ENCODE measurements around the gene SECISBP2.
"Not testable (repeated sequence)": the region's sequence is repeated elsewhere in the genome, so short reads cannot be mapped to it uniquely, and the experiment has no call there.

The SECISBP2 gene, protein sequence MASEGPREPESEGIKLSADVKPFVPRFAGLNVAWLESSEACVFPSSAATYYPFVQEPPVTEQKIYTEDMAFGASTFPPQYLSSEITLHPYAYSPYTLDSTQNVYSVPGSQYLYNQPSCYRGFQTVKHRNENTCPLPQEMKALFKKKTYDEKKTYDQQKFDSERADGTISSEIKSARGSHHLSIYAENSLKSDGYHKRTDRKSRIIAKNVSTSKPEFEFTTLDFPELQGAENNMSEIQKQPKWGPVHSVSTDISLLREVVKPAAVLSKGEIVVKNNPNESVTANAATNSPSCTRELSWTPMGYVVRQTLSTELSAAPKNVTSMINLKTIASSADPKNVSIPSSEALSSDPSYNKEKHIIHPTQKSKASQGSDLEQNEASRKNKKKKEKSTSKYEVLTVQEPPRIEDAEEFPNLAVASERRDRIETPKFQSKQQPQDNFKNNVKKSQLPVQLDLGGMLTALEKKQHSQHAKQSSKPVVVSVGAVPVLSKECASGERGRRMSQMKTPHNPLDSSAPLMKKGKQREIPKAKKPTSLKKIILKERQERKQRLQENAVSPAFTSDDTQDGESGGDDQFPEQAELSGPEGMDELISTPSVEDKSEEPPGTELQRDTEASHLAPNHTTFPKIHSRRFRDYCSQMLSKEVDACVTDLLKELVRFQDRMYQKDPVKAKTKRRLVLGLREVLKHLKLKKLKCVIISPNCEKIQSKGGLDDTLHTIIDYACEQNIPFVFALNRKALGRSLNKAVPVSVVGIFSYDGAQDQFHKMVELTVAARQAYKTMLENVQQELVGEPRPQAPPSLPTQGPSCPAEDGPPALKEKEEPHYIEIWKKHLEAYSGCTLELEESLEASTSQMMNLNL

GRCh38 chr9:89318123-89319014 lies at the start of gene SECISBP2:
TSS of gene SECISBP2 (plus strand) at chr9:89318500. CDS start at chr9:89318577, 77 bp downstream.
- peak; percentile 99 for DNase-seq

GRCh38 chr9:89273528-89274279 lies 44.6 kb upstream of the SECISBP2 start:
- no peak for DNase-seq

GRCh38 chr9:89274838-89275237 lies 43.5 kb upstream of the SECISBP2 start:
- no peak for DNase-seq

- not testable (repeated sequence) for DNase-seq
These were observed 42.3 kb upstream of the SECISBP2 start for GRCh38 chr9:89276040-89276439.

DNA sequence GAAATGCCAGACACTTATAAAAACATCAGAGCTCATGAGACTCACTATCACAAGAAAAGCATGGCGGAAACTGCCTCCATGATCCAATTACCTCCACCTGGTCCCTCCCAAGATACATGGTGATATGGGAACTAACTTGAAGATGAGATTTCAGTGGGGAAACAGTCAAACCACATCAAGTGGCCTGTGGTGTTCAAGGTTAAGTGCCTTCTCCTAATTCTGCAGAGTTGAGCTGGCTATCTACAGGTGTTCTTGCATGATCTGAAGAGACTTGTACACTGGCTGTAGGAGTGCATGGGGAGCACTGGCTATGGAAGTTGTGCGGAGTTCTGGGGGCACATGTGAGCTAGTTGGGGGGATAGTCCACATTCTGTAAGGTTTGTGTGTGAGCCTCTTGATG lies 41.3 kb upstream of the SECISBP2 start:
- no peak for DNase-seq

GRCh38 chr9:89277454-89277853 lies 40.8 kb upstream of the SECISBP2 start:
- no peak for DNase-seq

- no peak for DNase-seq
These were observed 39.7 kb upstream of the SECISBP2 start for GRCh38 chr9:89278551-89278950.

GRCh38 chr9:89278997-89279739 lies 39.1 kb upstream of the SECISBP2 start:
- DNase-seq = no peak

DNA sequence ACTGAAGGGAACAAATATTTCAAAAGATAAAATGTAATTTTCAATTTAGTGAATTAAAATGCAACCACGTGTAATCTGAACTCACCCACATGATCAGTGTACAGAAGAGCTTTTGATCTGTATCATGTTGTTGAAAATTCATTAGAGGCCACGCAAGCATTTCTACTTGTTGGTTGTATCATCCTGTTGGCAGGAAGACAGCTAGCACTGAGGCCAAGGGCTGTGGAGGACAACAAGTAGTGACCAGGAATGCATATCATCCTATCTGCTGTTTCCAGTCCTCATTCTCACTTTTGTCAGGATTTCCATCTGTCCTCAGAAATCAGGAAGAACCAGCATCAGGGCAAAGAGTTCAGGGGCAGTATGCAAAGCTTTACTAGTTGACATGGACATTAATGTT lies 37.2 kb upstream of the SECISBP2 start:
- DNase-seq = no peak

DNA sequence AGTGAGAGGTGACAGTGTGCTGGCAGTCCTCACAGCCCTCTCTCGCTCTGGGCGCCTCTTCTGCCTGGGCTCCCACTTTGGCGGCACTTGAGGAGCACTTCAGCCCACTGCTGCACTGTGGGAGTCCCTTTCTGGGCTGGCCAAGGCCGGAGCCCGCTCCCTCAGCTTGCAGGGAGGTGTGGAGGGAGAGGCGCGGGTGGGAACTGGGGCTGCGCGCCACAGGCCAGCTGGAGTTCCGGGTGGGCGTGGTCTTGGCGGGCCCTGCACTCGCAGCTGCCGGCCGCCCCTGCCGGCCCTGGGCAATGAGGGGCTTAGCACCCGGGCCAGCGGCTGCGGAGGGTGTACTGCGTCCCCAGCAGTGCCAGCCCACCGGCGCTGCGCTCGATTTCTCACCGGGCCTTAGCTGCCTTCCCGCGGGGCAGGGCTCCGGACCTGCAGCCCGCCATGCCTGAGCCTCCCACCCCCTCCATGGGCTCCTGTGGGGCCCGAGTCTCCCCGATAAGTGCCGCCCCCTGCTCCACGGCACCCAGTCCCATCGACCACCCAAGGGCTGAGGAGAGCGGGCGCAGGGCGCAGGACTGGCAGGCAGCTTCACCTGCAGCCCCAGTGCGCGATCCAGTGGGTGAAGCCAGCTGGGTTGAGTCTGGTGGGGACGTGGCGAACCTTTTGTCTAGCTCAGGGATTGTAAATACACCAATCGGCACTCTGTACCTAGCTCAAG lies 35.9 kb upstream of the SECISBP2 start:
- peak; percentile 38 for DNase-seq

DNA sequence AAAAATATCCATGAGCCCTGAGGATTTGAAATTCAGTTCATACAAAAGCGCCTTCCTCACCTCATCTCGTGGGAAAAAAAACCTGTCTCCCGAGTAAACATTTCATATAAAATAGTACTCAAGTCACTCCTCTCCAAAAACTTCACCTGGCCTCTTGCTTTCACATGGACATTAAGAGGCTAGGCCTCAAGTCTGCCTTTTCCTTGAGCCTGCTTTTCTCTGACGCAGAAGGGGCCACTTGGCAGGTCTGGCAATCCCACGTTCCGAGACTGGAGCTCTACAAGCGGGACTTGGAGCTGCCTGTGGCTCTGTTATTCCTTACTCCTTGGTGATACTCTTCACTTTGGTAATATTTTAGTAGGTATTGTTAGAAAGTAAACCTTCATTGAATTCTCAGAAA lies 34.2 kb upstream of the SECISBP2 start:
- no peak for DNase-seq

DNA sequence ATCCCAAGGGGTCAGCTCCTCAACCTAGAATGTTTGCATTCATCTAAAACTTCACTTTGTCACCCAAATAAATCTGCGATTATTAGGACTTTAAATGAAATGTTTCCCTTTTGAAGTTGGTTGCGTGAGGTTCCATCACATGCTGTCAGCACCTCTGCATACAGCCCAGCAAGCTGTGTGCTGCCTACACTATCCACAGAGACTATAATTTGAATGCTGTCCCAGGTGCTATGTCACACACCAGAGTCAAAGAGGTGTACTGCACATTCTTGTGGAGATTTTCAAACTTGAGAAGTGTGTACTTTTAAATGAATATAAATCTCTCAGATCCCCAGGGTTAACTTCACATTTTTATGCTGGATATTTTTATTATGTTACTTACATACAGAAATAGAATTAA lies 26.6 kb upstream of the SECISBP2 start:
- DNase-seq = no peak

DNA sequence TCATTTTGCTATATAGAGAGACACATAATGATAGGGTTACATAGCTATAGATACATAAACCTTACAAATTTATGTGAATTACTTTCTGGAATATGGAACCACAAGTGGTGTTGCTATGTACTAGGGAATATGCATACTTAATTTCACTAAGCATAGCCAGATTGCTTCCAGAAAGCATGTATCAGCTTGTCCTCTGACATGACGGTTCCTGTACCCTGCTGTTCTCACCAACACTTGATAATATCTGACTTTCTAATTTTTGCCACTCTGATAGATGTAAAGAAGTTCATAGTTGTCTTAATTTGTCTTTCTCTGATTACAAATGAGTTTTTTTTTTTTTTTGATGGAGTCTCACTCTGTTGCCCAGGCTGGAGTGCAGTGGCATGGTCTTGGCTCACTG lies 25.3 kb upstream of the SECISBP2 start:
- DNase-seq = no peak

DNA sequence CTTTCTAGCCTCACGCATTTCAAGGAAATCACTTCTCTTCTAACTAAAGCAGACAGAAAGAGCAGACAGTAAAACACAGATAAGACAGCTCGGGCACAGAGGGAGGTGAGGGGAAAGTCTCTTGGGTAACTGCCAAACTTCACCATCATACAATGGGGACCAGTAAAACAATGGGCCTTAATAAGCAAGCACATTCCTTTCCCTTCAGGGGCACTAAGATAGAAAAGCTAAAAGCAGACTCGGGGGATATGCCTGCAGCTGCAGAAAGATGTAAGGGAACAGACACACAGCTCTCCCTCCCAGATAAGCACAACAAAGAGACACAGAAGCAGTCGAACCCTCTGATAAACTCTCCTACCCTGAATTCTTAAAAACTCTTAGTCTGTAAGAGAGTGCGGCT lies 22.9 kb upstream of the SECISBP2 start:
- DNase-seq = no peak

DNA sequence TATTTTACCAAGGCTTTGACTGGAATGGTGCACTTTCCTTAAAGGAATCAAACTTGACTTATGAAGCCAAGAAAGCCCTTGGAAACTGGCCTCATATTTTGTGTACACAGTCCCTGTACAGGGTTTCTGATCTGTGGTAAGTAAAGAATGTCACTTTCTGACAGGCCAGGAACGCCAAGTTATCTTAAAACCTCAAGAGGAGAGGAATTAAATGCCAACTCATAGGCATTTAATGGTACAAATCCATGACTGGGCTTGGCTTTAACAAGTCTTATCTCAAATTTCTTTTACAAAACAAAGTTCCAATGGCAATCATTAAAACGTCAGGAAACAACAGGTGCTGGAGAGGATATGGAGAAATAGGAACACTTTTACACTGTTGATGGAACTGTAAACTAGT lies 16.3 kb upstream of the SECISBP2 start:
- DNase-seq = not testable (repeated sequence)

DNA sequence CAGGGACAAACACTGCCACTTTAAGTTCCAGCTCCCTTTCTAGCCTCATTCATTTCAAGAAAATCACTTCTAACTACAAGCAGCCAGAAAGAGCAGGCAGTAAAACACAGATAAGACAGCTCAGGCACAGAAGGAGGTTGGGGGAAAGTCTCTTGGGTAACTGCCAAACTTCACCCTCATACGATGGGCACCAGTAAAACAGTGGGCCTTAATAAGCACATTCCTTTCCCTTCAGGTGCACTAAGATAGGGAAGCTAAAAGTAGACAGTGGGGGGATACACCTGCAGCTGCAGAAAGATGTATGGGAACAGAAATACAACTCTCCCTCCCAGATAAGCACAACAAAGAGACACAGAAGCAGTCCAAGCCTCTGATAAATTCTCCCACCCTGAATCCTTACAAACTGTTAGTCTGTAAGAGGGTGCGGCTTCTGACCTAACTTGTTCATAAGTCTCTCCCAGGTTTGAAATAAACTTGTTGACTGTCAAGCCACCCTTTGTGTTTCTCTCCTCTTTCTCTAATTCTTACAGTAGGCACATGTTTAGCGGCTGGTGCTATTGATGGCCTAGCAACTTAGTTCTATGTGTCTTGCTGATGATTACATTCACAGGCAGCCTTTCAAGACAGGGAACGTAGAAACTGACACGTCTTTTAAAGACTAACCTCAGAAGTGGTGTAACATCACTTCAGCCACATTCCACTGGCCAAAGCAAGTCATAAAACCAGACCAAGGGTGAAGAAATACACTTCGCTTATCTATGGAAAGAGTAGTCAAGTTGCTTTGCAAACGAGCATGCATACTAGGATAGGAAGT lies 14.1 kb upstream of the SECISBP2 start:
- DNase-seq = no peak

- no peak for DNase-seq
These were observed 13.5 kb upstream of the SECISBP2 start for GRCh38 chr9:89304834-89305188.

DNA sequence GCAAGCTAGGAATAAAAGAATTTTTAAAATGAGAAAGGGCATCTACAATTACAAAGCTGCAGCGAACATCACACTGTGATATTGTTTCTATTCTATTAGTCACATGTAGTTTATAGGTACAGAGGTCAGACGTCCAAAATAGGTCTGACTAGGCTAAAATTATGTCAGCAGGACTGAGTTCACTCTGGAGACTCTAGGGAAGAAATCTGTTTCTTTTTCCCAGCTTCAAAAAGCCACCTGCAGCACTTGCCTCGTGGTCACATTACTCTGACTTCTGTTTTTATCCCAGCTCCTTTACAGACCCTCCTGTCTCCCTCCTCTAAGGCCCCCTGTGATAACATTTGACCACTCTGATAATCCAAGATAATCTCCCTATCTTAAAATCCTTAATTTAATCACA lies 12.4 kb upstream of the SECISBP2 start:
- DNase-seq = no peak

- DNase-seq = no peak
These were observed 9.1 kb upstream of the SECISBP2 start for GRCh38 chr9:89309166-89309565.

Data from femur (tissue), 1 donor.